ENCODE results near the gene SF3B2.
"Not testable (repeated sequence)": the region's sequence is repeated elsewhere in the genome, so short reads cannot be mapped to it uniquely, and the experiment has no call there.

Gene SF3B2

DNA sequence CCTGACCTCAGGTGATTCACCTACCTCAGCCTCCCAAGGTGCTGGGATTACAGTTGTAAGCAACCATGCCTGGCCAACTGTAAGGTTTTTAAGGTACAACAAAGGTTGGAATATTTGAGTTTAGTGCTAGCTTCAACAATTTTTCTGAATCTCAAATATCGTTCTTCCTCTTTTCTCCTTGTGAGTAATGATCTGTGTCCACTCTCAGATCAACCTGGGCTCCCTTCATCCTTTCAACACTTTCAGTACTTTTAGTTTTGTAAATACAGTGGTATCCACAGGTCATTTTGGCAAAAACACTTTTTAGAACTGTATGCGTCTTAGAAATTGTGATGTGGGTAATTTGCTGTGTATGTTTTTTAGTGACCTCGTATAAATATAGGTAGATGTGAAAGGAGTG, 25.8 kb downstream of the SF3B2 start:
- no peak for DNase-seq

DNA sequence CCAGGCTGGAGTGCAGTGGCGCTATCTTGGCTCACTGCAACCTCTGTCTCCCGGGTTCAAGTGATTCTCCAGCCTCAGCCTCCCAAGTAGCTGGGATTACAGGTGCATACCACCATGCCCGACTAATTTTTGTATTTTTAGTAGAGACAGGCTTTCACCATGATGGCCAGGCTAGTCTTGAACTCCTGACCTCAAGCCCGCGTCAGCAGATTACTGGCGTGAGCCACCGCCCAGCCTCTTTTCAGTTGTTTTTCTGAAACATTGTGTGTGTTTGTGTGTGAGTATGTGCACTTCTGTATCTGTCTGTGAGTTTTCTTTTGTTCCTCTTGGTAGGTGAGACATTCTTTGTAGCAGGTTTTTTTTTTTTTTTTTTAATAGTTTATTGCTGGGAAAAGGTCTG, 26.8 kb downstream of the SF3B2 start:
- DNase-seq: not testable (repeated sequence)

DNA sequence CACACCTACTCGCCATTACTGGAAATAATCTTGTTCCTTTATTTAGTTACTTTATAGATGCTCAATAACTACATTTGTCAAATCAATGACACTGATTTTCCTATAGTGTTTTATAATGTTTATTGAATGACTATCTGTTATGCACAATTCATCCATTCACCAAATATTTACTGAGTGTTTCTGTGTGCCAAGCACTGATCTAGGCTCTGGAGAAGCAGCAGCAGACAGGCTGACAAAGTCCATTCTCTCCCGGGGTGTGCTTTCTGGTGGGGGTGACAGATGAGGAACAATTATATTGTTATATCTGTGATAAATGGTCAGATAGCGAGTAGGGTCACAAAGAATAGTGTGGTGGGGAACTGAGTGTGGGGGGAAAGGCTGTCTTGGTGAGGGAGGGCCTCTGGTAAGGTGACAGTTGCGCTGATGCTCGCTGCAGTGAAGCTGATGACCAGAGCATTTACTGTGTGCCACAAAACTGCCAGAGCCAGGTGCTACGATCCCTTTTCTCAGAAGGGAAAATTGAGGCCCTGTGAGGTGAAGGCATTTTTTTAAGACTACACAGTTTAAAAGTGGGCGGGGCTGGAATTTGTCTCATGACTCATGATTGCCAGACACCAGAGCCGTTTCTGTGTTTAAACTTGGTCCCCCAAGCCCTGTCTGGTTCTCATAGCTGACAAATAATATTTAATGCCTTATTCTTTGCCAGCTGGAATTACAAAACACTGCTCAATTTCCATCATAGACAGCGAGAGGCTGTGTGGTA, 28.1 kb downstream of the SF3B2 start:
- DNase-seq: peak; percentile 32 to 69 (median 61)

DNA sequence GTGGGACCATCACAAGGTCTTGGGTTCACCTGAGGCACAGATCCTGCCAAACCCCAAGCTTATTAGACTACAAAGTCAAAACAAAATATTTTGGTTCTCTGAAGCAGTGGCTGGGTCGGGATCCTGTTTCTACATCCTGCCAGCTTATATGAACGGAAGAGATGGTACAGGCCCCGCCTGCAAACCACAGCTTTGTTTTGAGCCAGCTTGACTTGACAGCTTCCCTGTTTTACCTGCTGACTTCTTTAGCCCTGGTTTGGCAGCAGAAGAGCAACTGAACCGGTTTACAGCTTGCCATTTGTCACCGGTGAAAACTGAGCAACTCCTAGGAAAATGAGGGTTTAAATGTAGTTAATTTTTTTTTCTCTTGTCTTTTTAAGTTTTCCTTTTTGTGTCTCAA, 29.3 kb downstream of the SF3B2 start:
- DNase-seq: peak; percentile 48 to 85 (median 73)

DNA sequence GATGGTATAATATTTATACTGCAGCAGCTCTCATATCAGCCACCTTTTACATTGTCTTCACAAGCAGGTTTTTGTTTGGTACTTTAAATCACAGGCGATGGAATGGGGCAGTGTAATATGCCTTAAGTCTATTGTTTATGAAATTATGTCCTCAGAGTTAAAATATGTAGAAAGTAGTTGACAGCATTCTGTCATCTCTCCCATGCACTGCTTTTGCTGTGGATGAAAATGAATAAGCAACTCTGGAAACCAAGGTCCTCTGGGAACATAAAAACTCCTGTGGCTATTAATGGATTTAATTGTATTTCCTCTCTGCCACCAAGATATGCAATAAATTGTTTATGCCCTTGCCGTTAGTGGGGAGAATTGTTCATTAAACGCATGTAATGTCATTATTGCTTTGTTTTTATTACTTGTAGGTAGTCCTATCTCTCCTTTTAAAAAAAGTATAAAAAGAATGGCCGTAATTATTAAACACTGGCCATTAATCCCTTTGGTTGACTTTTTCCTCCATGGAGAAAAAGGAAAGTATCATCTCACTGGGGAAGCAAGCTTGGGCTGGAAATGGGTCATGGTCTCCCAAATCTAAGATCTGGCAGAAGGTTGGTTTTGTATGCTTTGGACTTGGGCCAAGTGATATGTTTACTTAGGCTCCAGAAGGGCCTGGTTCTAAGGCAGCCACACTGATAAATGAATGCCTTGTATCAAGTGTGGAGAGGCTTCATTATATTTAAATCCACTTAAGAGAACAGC, 31.0 kb downstream of the SF3B2 start:
- no peak for DNase-seq

DNA sequence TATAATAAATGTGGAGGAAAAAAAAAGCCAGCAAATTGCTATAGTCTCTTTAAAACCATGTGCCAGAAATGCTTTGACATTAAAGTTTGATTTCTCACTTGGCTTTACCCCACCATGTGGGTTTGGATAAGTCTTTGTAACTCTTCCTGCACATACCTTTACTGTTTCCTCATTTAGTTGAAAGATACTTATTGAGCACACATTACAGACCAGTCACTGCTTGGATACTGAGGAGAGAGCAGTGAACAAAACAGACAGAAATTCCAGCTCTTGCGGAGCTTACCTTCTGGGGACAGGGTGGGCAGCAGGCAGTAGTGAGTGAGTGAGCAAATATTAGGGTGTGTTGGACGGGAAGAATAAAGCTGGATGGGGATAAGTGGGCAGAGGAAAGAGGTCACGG, 31.6 kb downstream of the SF3B2 start:
- DNase-seq: no peak

DNA sequence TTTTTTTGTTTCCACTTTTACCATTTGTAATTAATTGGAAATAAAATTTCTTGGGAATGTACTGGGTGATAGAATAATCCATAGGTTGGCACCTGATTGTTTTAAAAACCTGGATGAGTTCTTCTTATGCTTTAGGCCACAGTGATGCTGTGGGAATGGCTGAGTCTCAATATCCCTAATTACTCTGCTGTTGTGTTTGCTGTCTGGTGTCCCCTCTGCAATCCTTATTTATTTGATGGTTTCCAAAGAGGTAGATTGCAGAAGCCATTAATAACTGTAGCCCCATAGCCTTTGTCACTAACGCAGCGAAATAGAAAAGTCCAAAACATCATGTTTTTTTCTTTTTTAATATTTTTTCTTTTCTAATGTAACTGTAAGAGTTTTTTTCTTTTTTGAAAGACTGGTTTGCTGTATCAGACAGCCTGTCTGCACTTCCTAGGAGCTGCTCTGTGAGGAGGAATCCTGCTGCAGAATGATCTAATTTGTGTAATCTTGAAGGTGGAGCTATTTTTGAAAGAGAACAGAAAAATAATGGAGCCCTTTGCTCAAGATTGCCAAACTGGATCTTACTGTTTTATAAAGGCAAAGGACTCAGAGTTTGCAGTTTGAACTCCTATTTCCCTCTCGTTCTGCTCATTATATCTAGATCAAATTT, 32.8 kb downstream of the SF3B2 start:
- DNase-seq: no peak

DNA sequence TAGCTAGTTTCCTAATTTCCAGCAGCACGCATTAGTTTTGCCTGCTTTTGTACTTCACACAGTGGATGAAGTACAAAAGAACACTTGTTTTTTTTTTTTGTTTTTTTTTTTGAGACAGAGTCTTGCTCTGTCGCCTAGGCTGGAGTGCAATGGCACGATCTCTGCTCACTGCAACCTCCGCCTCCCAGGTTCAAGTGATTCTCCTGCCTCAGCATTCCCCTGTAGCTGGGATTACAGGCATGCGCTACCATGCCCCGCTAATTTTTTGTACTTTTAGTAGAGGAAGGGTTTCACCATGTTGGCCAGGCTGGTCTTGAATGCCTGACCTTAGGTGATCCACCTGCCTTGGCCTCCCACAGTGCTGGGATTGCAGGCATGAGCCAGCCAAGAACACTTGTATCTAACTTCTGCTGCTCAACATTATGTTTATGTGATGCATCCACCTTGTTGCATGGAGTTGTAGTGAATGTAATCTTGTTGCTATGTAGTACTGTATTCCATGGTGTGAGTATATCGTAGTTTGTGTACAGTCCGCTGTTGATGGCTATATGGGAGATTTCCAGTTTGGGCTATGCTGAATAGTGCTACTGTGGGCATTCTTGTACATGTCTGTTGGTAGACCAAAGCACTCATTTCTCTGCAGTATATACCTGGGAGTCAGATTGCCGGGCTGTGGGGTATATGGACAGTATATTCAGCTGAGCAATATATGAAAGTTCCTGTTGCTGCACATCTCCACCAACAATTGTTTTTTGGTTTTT, 35.2 kb downstream of the SF3B2 start:
- DNase-seq: no peak

DNA sequence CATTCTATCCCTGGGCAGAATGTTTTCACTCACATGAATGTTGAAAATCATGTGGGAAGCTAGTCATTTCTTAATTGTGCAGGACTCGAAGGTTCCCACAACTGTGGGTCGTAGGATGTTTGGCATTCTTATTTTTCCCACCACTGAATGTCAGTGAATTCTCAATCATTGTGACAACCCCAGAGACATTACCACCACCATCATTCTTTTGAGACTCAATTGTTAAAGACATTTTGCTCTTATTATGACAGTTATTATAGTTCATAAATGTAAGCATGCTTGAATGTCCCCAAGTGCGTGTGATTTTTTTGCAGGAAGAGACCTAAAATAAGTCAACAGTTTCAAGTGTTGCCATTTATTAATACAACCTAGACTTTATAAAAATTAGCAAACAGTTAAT, 36.9 kb downstream of the SF3B2 start:
- DNase-seq: no peak

DNA sequence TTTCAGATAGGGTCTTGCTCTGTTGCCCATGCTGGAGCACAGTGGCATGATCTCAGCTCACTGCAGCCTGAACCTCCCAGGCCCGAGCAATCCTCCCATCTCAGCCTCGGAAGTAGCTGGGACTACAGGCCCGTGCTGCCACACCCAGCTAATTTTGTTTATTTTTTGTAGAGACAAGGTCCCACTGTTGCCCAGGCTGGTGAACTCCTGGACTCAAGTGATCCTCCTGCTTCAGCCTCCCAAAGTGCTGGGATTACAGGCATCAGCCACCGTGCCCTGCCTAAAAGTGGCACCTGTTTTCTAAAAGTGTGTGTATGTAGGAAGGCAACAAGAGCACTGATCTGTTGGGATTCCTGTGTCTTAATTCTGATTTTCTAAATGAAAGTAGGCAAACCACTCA, 38.1 kb downstream of the SF3B2 start:
- DNase-seq: no peak

DNA sequence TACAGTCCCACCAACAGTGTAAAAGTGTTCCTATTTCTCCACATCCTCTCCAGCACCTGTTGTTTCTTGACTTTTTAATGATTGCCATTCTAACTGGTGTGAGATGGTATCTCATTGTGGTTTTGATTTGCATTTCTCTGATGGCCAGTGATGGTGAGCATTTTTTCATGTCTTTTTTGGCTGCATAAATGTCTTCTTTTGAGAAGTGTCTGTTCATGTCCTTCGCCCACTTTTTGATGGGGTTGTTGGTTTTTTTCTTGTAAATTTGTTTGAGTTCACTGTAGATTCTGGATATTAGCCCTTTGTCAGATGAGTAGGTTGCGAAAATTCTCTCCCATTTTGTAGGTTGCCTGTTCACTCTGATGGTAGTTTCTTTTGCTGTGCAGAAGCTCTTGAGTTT, 40.0 kb downstream of the SF3B2 start:
- not testable (repeated sequence) for DNase-seq

DNA sequence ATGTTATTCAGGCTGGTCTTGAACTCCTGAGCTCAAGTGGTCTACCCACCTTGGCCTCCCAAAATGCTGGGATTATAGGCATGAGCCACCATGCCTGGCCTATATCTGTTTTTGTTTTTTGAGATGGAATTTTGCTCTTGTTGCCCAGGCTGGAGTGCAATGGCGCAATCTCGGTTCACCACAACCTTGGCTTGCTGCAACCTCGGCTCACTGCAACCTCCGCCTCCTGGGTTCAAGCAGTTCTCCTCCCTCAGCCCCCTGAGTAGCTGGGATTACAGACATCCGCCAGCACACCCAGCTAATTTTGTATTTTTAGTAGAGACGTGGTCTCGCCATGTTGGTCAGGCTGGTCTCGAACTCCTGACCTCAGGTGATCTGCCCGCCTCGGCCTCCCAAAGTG, 47.6 kb downstream of the SF3B2 start:
- DNase-seq: not testable (repeated sequence)

DNA sequence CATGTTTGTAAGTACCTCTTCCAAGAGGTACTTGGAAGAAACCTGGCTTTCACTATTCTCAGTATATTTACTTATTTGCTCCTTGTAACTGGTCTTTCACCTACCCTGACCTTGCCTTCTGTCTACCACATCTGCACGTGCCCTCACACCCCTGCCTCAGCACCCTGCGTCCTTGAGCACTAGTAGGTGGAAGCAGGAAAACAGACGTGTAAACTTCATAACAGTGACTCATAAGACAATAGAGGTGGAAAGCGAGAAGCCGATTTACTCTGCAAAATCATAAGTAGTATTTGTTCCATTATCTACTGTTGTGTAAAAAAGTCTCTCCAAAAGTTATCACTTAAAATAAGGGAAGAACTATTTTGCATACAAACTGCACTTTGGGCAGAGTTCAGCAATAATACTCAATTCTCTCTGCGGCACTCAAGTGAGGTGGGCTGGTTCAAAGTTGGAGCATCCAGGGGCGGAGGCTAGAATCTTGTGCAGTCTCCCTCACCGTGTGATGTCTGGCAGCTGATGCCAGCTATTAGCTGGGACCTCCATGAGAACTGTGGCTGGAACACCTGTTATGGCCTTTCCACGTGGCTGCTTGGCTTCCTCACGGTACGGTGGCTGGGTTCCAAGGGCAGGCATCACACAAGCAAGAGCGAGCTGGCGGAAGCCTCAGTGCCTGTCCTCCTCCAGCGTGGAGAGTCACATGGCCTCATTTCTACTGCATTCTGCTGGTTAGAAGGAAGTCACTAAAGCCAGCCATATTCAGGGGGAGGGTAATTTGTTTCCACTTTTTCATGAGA, 48.3 kb downstream of the SF3B2 start:
- peak; percentile 23 to 76 (median 60) for DNase-seq

DNA sequence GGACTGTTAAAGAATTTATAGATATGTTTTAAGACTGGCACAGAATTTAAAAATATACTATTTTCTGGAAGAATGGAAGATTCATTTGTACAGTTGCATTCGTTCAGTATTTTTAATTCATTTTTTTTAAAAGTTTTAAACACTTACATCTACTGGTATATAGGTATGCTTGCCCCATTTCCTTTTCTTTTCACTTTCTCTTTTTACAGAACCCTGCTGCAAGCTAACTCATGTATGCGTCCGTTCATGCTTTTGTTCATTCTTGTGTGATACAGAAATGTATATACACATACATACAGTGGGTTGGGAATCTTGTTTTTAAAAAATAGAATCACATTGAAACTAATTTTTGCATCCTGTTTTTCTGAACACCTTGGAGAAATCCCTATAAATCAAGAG, 48.9 kb downstream of the SF3B2 start:
- no peak for DNase-seq

DNA sequence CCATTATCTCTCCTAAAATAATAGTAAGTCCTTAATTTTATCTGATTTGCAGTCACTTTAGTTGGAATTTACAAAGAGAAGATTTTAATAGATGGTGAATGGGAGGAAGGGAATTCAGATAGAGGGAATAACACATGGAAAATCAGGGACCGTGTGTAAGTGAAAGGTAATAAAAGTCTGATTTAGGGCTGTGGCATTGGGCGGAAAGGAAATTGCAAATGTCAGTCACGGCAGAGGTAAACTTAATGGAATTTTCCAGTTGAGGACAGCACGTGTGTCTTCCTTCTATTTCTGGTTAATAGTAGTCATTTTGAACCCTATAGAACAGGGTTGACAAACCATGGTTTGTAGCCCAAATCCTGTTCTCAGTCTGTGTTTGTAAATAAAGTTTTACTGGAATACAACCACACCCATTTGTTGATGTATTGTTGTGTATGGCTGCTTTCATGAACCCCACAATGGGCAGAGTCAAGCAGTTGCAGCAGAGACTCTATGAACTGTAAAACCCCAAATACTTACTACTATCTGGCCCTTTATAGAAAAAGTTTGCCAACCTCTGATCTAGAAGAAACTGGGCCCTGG, 52.0 kb downstream of the SF3B2 start:
- no peak for DNase-seq

DNA sequence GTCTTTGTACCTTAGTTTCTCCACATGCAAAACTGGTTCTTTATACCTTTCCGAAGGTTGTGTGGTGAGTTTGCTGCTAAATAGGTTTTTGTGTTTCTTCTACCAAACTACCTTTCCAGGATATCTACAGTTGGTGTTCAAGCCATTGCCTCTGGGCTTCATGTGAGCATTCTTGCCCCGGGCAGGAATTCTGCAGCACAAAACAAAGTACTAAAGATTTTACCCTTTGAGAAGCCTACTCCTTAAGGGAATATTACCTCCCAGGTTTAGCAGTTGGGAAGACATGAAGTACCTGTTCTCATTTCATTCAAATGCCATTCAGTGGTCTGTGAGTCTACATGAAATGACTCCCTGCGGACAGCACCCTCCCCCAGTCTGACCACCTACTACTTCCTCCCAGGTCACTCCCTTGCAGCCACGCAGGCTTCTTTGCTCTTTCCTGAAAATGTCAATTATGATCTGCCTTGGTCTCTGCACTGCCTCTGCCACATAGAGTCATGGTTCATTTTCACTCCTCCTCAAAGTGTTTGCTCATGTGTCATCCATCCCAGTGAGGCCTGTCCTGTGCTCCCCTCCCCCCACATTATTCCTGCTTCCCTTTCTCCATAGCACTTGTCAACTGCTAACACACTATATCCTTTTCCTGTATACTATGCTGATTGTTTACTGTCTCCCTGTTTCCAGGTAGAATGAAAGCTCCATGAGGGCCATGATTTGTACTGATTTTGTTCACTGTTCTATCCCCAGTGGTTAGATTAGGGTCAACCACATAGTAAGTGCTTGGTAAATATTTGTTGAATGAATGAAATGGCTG, 54.8 kb downstream of the SF3B2 start:
- no peak for DNase-seq

DNA sequence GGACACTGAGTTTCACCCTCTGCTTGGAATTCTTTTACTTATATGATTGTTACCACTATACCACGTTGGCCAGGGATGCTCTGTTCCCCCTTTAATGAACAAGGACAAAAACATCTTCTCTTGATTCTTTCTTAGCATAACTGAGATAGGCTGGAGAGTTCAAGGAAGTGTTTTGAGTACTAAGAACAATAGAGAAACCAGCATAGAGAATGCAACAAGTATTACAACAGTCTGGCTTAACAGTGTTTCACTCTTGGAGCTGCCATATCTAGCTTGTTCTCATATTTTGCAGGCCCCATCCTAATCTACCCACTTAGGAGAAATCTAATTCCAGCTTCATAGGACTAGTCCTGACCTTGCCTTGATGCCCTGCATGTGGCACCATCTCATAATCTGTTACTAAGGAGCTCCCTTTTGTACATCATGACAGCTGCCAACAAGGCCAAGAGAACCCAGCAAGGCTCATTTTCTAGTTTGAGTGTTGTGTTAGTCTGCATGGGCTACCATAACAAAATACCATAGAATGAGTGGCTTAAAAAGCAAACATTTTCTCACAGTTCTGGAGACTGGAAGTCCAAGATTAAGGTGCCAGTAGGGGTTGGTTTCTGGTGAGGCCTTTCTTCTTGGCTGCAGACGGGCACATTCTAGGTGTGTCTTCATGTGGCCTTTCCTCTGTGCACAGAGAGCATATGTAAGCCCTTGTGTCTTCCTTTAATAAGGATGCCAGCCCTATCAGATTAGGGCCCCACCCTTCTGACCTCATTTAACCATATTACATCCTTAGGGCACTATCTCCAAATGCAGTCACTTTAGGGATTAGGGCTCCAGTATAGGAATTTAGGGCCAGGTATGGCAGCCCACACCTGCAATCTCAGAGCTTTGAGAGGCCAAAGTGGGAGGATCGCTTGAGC, 55.7 kb downstream of the SF3B2 start:
- no peak for DNase-seq

DNA sequence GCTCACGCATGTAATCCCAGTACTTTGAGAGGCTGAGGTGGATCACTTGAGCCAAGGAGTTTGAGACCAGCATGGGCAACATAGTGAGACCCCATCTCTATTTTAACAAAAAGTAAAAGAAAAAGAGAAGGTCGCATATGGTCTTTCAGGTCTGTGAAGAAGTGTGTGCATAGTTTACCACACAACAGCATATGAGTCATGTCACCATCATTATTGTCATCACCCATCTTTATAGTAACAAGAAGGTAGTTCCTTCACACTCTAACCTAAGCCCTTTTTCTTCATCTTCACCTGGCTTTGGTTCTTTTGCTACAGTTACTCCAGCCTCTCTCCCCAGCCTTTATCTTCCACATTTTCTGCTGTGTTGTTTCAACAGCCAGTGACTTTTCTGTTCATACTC, 57.1 kb downstream of the SF3B2 start:
- DNase-seq: no peak

DNA sequence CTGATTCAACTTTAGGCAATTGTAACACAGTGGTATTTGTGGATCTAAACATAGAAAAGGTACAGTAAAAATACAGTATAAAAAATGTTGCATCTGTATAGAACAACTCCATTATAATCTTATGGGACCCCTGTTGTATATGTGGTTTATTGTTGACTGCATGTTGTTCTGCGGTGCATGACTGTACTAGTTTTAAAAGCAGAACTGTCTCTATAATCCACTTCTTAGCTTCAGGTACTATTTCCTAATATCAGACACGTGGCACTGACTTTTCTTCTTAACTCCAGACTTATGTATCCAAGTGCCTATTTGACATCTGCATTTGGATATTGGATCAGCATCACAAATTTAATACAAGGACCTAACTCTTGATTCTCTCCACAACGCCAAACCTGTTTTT, 59.0 kb downstream of the SF3B2 start:
- DNase-seq: no peak

DNA sequence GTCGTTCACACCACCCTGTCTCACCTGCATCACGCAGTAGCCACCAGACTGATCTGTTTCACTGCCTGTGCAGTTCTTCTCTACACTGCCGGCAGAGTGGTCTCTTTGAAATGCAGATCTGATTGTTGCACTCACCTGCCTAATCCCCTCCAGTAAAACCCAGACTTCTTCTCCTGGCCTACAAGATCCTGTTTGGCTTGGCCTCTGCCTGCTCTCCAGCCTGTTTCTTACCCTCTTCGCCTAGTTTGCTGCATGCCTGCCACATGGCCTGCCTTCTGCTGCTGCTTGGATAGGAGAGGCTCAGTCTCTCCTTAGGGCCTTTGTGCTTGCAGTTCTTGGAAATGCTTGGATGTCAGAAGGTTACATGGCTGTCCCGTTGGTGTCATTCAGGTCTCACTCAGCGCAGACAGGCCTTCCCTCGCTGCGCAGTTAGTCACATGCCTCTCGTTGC, 59.9 kb downstream of the SF3B2 start:
- no peak for DNase-seq
